Measurements from ENCODE around the gene CAPN3.

Gene CAPN3

GRCh38 chr15:42359985-42360384 lies 684 bp downstream of the CAPN3 start:
- no peak for DNase-seq

GRCh38 chr15:42360535-42361112 lies 1.3 kb downstream of the CAPN3 start:
- no peak for DNase-seq

GRCh38 chr15:42363487-42363886 lies 4.2 kb downstream of the CAPN3 start:
- DNase-seq: no peak

GRCh38 chr15:42363942-42364341 lies 4.6 kb downstream of the CAPN3 start:
- DNase-seq: no peak

GRCh38 chr15:42364529-42364928 lies 5.2 kb downstream of the CAPN3 start:
- no peak for DNase-seq

GRCh38 chr15:42365921-42366550 lies 6.7 kb downstream of the CAPN3 start:
- DNase-seq: no peak

- DNase-seq: no peak
These were observed 7.7 kb downstream of the CAPN3 start for GRCh38 chr15:42367041-42367440.

GRCh38 chr15:42368096-42368495 lies 8.8 kb downstream of the CAPN3 start:
- DNase-seq: no peak

GRCh38 chr15:42371096-42371495 lies 11.8 kb downstream of the CAPN3 start:
- no peak for DNase-seq

GRCh38 chr15:42373274-42373673 lies 14.0 kb downstream of the CAPN3 start:
- DNase-seq: no peak

GRCh38 chr15:42373936-42374335 lies 14.6 kb downstream of the CAPN3 start:
- DNase-seq: no peak

- DNase-seq: no peak
These were observed 15.5 kb downstream of the CAPN3 start for GRCh38 chr15:42374810-42375209.

- no peak for DNase-seq
These were observed 16.0 kb downstream of the CAPN3 start for GRCh38 chr15:42375252-42375651.

- DNase-seq: no peak
These were observed 16.6 kb downstream of the CAPN3 start for GRCh38 chr15:42375941-42376340.

- DNase-seq: no peak
These were observed 18.7 kb downstream of the CAPN3 start for GRCh38 chr15:42378011-42378410.

GRCh38 chr15:42384597-42384996 lies 25.3 kb downstream of the CAPN3 start:
- no peak for DNase-seq

- DNase-seq: peak; percentile 26
These were observed 26.1 kb downstream of the CAPN3 start for GRCh38 chr15:42385206-42385979.

- DNase-seq: no peak
These were observed 26.8 kb downstream of the CAPN3 start for GRCh38 chr15:42385980-42386700.

GRCh38 chr15:42387603-42388002 lies 28.3 kb downstream of the CAPN3 start:
- no peak for DNase-seq

- DNase-seq: no peak
These were observed 33.2 kb downstream of the CAPN3 start for GRCh38 chr15:42392309-42393024.

GRCh38 chr15:42394106-42394505 lies 34.8 kb downstream of the CAPN3 start:
- no peak for DNase-seq

GRCh38 chr15:42395838-42396237 lies 36.5 kb downstream of the CAPN3 start:
- DNase-seq: no peak

Measured in midbrain (tissue), 1 donor.